HG02610 (cell line): ENCODE data around the gene RHO.

ENCODE experiments used
- ATAC-seq: cut with Tn5 transposase; IDR thresholded peaks from one replicate; pipeline ENCODE4 v1.9.1; 2021; ENCODE audit warnings: mild to moderate bottlenecking, moderate library complexity; ENCODE audit not compliant: unreplicated experiment

RHO gene

GRCh38 chr3:129558081-129558771 is 29.8 kb downstream of the RHO start:
- no peak for ATAC-seq

GRCh38 chr3:129558772-129559564 is 30.5 kb downstream of the RHO start:
- no peak for ATAC-seq

- no peak for ATAC-seq
These were observed 31.2 kb downstream of the RHO start for GRCh38 chr3:129559565-129560079.

- no peak for ATAC-seq
These were observed 31.9 kb downstream of the RHO start for GRCh38 chr3:129560269-129560787.

GRCh38 chr3:129560911-129561594 is 32.6 kb downstream of the RHO start:
- ATAC-seq: no peak

- no peak for ATAC-seq
These were observed 33.3 kb downstream of the RHO start for GRCh38 chr3:129561619-129562248.

GRCh38 chr3:129562803-129563202 is 34.4 kb downstream of the RHO start:
- no peak for ATAC-seq

GRCh38 chr3:129563332-129563731 is 34.9 kb downstream of the RHO start:
- ATAC-seq: no peak

GRCh38 chr3:129563850-129564535 is 35.6 kb downstream of the RHO start:
- ATAC-seq: no peak

- no peak for ATAC-seq
These were observed 36.7 kb downstream of the RHO start for GRCh38 chr3:129564981-129565644.

- ATAC-seq: no peak
These were observed 37.5 kb downstream of the RHO start for GRCh38 chr3:129565902-129566301.

GRCh38 chr3:129567176-129567705 is 38.8 kb downstream of the RHO start:
- no peak for ATAC-seq

GRCh38 chr3:129567939-129568338 is 39.5 kb downstream of the RHO start:
- ATAC-seq: no peak

- ATAC-seq: no peak
These were observed 41.4 kb downstream of the RHO start for GRCh38 chr3:129569856-129570255.

- no peak for ATAC-seq
These were observed 43.4 kb downstream of the RHO start for GRCh38 chr3:129571605-129572547.

GRCh38 chr3:129572603-129573002 is 44.2 kb downstream of the RHO start:
- no peak for ATAC-seq

GRCh38 chr3:129573493-129573892 is 45.1 kb downstream of the RHO start:
- ATAC-seq: no peak

- ATAC-seq: no peak
These were observed 45.8 kb downstream of the RHO start for GRCh38 chr3:129574206-129574605.
